ENCODE results near the gene SUPT20HL1.
"Not testable (repeated sequence)": the region's sequence is repeated elsewhere in the genome, so short reads cannot be mapped to it uniquely, and the experiment has no call there.

Gene SUPT20HL1

DNA sequence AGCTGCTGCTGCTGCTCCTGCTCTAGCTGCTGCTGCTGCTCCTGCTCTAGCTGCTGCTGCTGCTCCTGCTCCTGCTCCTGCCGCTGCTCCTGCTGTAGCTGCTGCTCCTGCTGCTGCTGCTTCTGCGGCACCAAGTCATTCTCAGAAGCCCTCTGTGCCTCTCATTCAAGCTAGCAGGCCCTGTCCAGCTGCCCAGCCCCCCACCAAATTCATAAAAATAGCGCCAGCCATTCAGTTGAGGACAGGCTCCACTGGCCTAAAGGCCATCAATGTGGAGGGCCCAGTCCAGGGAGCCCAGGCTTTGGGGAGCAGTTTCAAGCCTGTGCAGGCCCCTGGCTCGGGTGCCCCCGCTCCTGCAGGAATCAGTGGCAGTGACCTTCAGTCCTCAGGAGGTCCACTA is 3.9 kb downstream of the SUPT20HL1 start:
- DNase-seq, result no peak

- DNase-seq, result no peak
Measured at GRCh38 chrX:24364851-24365538, 4.6 kb downstream of the SUPT20HL1 start.

DNA sequence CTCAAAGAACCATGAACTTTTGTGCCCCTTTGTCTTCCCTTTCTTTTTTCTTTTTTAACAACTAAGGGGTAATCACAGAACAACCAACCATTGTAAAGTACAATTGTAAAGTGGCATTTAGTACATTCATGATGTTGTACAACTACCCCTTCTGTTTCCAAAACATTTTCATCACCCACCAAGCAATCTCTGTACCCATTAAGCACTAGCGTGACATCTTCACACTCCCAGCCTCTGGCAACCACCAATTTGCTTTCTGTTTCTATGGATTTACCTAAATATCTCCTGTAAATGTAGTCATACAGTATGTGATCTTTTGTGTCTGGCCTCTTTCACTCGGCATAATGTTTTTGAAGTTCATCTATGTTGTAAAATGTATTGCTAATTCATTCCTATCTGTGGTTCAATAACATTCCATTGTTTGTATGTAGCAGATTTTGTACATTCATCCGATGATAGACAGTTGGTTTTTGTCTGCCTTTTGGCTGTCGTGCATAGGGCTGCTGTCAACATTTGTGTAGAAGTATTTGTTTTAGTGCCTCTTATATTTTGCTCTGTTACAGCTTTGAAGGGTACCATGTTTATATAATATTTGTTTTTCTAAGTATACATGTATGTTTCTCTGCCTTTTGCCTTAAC is 6.4 kb downstream of the SUPT20HL1 start:
- not testable (repeated sequence) for DNase-seq

DNA sequence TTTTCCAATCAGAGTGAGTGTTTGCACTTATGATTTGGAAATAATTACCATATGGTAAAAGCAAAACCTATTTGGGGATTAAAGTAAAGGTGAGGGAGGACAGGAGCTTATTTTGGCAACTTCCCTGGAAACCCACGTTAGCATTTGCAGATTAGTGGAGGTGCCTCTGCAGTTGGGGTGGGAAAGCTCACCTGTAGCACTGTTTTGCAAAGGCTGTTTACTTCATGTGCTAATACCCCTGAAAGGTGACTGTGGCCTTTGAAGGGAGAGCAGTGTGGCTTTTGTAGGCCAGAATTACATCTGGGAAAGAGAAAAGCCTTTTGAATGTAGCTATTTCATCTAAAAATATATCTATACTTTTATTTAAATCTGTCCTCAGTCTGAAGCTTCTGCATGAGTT is 9.4 kb downstream of the SUPT20HL1 start:
- DNase-seq, result no peak

DNA sequence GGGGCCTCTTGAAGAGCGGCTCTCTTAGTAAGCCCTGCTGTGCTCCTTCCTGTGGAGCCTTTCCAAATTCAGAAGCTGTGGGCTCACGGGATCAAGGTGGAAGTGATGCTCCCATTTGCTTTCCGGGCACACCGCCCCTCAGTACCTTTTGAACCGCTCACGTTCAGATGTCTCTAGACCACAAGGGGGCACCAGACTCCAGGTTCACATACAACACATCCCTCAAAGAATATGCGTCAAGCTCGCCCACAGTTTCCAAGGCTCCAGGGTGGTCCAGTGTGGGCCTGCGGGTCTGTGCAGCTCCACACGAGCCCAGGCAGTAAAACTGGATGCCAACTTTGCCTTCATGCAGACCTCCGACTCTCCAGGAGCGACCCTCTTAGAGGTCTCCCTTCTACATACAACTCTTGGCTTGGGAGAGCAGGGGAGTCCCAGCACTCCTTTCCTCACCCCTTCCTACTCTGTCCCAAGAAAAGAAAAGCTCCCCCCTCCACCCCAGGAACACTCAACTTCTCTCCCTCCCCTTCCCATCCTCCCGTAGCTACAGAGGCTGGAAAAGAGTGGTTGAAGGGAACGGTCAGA is 11.0 kb downstream of the SUPT20HL1 start:
- peak; percentile 39 for DNase-seq

DNA sequence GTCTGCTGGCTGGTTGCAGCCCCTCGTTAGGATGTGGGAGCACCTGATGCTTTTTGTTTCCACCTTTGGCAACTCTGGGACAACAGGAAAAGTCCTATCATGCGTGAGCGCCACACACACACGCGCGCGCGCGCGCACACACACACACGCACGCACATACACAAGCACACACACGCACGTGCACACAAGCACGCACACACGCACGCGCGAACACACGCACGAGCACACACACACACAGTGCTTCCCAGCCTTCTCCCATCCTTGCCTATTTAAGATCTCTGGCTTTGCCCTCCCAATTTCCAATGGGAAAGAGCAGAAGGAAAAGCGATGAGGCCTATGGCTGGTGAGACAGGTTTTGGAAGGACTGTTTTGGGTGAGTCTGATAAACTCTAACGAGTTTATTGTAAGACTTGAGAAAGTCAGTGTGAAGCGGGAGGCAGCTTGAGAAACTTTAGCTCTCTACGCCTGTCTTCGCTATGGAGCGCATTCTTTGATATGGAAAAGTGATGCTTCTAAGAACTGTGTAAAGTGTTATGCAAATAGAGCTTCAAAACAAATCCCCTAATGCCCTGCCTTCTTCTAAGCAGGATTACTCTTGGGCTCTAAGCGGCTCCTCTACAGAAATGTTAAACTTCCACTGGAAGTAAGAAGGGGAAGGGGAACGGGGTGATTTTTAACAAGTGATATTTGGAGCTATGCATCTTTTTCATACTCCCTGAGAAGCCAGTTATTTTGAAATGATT is 11.8 kb downstream of the SUPT20HL1 start:
- DNase-seq, result no peak

DNA sequence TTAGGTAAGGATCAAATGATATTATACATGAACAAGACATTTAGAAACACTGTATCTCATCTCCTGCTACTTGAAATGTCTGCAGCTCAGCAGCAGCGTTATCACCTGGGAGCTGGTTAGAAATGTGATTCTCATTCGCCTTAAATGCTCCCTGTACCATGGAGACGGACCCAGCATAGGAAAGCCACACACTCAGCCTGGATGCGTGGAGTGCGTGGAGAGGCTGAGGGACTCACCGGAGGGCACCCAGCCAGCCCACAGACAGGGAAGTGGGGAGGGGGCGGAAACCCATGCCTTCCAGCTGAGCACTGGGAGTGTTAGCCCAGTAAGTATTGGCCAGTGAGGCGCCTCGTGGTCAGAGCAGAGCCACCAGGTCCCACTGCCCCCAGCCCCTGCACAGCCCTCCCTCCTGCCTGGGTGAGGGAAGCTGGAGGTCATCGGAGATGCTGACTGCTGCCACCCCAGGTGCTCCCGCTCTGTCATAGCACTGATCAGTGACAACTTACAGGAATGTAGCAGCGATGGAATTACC is 15.2 kb downstream of the SUPT20HL1 start:
- no peak for DNase-seq

GRCh38 chrX:24376403-24376802 is 16.0 kb downstream of the SUPT20HL1 start:
- no peak for DNase-seq

GRCh38 chrX:24377195-24377594 is 16.8 kb downstream of the SUPT20HL1 start:
- no peak for DNase-seq

DNA sequence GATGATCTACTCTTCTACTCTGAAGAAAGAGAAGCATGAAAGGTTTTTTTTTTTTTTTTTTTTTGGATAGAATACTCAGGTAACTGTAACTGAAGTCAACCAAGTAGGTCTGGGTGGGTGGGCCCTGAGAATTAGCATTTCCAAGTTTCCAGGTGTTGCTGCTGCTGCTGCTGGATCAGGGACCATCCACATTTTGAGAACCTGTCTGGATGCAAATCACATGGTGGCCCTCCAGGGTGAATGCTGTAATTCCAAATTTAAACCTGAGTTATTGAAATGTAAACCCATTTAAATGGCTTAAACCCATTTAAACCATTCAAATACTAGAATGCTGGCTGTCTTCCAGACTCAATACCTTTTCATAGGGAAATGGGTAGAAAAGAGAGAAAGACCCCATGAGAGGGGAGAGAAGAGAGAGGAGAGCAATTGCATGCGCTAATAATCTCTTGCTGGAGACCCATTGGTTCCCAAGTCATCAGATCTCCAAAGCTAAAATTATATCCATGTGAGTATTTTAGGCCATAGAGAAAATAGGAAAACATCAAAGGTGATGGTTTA is 17.6 kb downstream of the SUPT20HL1 start:
- DNase-seq, result no peak

DNA sequence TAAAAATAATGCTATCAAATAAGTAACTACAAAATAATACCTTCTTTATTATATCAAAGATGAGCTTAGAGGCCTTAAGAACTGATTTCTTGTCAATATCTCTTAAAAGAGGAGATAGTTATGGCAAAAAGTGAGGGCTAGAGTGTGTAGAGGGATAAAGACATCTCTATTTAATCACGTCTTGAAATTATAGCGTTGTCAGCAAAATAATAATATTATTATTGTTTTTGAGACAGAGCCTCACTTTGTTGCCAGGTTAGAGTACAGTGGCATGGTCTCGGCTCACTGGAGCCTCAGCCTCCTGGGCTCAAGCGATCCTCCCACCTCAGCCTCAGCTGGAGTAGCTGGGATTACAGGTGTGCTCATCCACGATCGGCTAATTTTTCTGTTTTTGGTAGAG is 18.3 kb downstream of the SUPT20HL1 start:
- DNase-seq, result no peak

DNA sequence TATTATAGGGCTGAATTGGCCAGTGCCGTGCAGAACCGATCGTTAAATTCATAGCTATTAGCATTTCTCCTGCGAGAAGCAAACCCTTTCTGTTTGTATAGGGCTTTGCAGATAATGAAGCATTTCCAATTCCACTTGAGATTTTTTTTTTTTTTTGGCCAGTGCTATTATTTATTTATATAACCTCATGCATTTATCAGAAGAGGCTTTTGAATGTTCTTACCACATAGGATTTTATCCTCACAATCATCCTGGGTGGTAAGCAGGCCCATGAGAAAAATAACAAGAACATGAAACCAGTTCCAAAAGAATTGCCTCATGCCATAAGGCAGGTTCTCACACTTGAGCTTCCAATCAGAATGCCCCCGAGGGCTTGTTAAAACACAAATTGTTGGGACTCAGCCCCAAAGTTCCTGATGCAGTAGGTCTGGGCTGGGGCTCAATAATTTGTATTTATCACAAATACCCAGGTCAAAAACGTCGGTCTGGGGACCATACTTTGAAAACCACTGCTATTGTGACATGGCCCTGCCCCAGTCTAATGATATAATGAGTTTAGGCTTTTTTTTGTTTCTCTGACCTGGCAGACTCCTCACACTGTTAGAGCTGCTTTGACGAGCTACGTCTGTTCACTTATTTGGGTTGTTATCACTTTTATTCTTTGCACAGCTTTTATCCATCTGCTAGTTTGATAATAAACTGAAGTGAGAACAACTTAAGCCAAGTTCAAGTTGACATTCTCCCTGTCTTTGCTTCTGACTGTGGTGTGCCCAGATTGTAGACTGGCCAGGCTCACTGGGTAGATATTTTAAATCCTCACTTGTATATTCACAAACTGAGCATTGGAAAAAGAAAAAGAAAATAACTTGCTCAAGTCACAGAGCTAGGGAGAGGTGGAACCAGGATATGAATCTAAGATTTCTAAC is 20.1 kb downstream of the SUPT20HL1 start:
- no peak for DNase-seq

- not testable (repeated sequence) for DNase-seq
Measured at GRCh38 chrX:24382315-24382714, 21.9 kb downstream of the SUPT20HL1 start.

- no peak for DNase-seq
Measured at GRCh38 chrX:24387724-24388123, 27.3 kb downstream of the SUPT20HL1 start.

- no peak for DNase-seq
Measured at GRCh38 chrX:24391389-24391788, 30.9 kb downstream of the SUPT20HL1 start.

GRCh38 chrX:24391843-24392242 is 31.4 kb downstream of the SUPT20HL1 start:
- no peak for DNase-seq

DNA sequence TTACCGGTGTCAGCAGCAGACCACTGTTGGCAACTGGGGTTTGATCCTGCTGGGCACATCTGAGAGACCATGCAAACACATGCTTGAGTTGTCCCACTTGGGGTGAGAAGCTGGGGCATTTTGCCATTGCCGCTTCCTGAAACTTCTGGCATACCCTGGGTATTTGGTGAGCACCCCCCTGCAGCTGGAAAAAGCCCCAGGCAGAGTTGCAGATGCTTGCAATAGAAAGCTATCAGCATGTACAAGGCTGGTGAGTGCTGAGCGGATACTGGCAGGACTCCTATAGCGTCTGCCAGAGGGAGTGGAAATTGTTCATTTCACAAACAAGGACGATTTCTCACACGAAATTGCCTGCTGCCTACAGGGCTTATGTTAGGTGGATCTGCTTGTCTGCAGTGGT is 32.3 kb downstream of the SUPT20HL1 start:
- DNase-seq, result no peak

DNA sequence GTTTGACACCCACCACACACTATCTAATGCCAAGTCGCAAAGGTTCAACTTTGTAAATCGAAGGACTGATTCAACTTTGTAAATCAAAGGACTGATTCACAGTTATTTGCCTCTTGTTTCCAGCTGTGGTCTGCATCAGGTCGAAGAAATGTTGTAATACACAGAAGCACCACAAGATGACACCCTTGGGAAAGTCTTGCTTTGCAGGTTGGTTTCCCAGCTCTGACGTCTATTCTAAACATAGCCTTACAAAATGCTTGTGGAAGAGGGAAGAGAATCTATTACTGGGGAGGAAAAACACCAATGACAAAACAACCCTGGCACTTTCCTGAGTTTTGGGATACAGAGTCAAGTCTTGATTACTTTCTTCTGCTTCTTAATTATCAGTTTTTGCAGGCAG is 35.3 kb downstream of the SUPT20HL1 start:
- peak; percentile 24 for DNase-seq

DNA sequence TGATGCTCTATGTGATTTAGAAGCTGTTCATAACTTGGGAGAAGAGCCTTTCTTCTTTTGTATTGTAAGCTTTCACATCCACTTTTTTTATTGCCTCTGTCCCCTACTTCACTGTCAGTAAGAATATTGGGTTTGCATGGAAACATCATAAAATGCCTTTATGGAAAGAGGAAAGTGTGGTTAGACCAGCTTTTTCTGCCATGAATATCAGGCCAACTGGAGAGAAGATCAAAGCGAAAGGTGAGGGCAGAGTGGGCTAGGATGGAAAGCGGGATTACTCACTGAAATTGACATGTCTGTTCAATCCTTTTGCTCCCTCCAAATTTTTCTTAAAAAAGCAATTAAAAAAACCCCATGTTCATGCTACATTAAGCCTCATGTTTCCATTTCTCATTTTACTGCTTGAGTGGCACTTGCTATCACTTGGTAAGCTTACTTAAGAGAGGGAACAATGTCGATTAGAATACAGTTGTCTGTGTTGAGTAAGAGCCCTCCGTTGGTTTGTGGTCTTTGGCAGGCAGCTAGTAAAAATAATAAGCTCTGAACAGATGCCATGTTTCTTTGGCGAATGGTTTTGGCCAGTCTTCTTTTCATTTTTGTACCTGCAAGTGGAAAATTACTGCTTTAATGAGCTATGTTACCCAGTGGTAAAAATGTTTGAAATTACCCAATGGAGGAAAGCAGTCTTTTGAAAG is 35.9 kb downstream of the SUPT20HL1 start:
- DNase-seq, result no peak

DNA sequence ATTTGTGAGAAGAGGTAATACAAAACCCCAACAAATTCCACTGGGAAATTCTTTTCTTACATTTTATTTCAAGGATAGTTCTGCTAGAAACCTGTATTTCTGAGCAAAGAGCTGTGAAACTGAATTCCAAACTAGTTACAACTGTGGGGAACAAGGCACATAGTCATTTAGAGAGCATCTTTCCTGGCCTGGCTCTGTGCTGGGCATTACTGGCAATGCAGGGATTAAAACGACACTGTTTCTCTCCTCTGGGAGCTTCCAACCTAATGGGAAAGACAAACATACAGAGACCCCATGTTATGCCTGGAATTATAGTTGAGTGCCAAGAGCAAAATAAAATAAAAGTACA is 36.5 kb downstream of the SUPT20HL1 start:
- DNase-seq, result no peak

- DNase-seq, result no peak
Measured at GRCh38 chrX:24398766-24399165, 38.3 kb downstream of the SUPT20HL1 start.

Measured in CD4-positive, alpha-beta T cell treated with Interferon gamma for 1 hour (primary cell).